Liver (tissue), 3 donors: Measurements from ENCODE around the gene UQCRHL.

Experiments used
- JUND ChIP-seq, 2 donors: IDR thresholded peaks; 2 replicates each; pipeline ENCODE4 v1.6.1; 2016; ENCODE audit warnings: antibody characterized with exemption in 2 of 2
- NR2F2 ChIP-seq: IDR thresholded peaks from 2 replicates; pipeline ENCODE4 v1.6.1; 2016; ENCODE audit warnings: antibody characterized with exemption
- RAD21 ChIP-seq, 2 donors: IDR thresholded peaks; 2 replicates each; pipeline ENCODE4 v1.6.1; 2016; ENCODE audit warnings: antibody characterized with exemption in 2 of 2, mild to moderate bottlenecking in 2 of 2
- RXRA ChIP-seq, 2 donors: IDR thresholded peaks; 2 replicates each; pipeline ENCODE4 v1.6.1; 2017 to 2018; ENCODE audit warnings: antibody characterized with exemption in 2 of 2, mild to moderate bottlenecking in 1 of 2
- TAF1 ChIP-seq: conservative IDR thresholded peaks from 2 replicates; pipeline ENCODE4 v1.6.1; 2016; ENCODE audit warnings: antibody characterized with exemption, mild to moderate bottlenecking
- TF ChIP-seq, protein P1 (sequence below): fragments of 150-350 bp; IDR thresholded peaks from 2 replicates; pipeline ENCODE4 v1.5.1; 2017; ENCODE audit warnings: improper control_type of control experiment, low read depth, low read length; ENCODE audit not compliant: missing input control
- TF ChIP-seq, protein P2 (sequence below): IDR thresholded peaks from 2 replicates; pipeline ENCODE4 v1.6.1; 2016; ENCODE audit warnings: antibody characterized with exemption
- TF ChIP-seq, protein P3 (sequence below): IDR thresholded peaks from 2 replicates; pipeline ENCODE4 v1.6.1; 2016; ENCODE audit warnings: antibody characterized with exemption
- donor health status: healthy.
- donor health status: healthy.

DNA sequence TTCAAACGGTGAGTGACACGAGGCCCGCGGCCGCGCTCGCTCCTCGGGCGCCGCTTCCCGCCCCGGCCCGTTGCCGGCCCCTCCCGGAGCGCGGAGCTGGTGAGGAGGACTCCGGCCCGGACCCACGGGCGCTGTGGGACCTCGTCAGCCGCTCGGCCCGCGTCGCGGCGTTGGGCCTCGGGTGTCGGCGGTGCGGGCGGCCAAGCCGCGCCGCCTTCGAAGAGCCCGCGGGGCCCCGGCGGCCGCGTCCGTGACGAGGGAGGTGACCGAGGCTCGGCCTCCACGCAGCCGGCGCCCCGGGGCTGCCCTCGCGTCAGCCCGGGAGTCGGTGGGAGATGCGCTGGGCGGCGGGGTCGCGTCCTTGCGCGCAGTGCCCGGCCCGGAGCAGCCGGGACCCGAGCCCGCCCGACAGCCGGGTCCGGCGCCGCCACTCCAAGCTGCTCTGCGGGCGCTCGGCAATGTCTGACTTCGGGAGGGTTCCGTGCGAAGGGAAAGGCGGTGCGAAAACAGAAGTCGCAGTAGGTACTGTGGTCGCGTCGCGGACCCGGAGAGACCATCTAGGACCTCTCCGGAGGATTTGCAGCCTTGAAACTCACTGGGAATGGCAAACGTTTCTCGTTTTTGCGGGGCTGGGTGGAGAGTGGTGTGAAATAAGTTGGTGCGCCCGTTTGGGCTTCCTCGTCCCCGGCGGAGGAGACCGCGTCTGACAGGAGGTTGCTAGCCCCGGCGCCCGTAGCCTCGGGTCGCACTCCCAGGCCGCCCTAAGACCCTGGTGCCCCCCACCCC lies 40.9 kb upstream of the UQCRHL start:
- TF ChIP-seq, protein P1, sequence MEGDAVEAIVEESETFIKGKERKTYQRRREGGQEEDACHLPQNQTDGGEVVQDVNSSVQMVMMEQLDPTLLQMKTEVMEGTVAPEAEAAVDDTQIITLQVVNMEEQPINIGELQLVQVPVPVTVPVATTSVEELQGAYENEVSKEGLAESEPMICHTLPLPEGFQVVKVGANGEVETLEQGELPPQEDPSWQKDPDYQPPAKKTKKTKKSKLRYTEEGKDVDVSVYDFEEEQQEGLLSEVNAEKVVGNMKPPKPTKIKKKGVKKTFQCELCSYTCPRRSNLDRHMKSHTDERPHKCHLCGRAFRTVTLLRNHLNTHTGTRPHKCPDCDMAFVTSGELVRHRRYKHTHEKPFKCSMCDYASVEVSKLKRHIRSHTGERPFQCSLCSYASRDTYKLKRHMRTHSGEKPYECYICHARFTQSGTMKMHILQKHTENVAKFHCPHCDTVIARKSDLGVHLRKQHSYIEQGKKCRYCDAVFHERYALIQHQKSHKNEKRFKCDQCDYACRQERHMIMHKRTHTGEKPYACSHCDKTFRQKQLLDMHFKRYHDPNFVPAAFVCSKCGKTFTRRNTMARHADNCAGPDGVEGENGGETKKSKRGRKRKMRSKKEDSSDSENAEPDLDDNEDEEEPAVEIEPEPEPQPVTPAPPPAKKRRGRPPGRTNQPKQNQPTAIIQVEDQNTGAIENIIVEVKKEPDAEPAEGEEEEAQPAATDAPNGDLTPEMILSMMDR = no peak
- TF ChIP-seq JUND (IDR thresholded peaks at IDR 0.05) (no peak), RXRA (IDR thresholded peaks at IDR 0.05) (no peak), NR2F2 (no peak), RAD21 (IDR thresholded peaks at IDR 0.05) (no peak), TAF1 (no peak)
- TF ChIP-seq, protein P2, sequence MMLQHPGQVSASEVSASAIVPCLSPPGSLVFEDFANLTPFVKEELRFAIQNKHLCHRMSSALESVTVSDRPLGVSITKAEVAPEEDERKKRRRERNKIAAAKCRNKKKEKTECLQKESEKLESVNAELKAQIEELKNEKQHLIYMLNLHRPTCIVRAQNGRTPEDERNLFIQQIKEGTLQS = no peak
- TF ChIP-seq, protein P3, sequence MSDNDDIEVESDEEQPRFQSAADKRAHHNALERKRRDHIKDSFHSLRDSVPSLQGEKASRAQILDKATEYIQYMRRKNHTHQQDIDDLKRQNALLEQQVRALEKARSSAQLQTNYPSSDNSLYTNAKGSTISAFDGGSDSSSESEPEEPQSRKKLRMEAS = no peak
